Measurements from ENCODE around the gene SLC25A45.

- no peak for TF ChIP-seq POLR2A (IDR thresholded peaks at IDR 0.05; ENCODE audit: low read depth)
- no peak for TF ChIP-seq CTCF (IDR thresholded peaks at IDR 0.05)
- no peak for TF ChIP-seq POLR2AphosphoS5 (IDR thresholded peaks at IDR 0.05)
Observed at GRCh38 chr11:65423516-65424204, 41.2 kb upstream of the SLC25A45 start.
